CD4-positive, alpha-beta T cell (primary cell): Measurements from ENCODE around the gene KLK1. TPM values are rescaled to one million over a fixed set of nuclear protein-coding genes. Genes with fewer than 3 reads are reported as not detected.

ENCODE experiments used
- ATAC-seq: fragments of 200-7000 bp; cut with Tn5 transposase; one replicate; pipeline ENCODE4 v1.10.0; 2022; ENCODE audit warnings: mild to moderate bottlenecking; ENCODE audit not compliant: poor library complexity
- CTCF ChIA-PET: fragments of 350-600 bp; sonication (Branson Sonifier 250); formaldehyde crosslinking; loops from one replicate; lab custom pipeline; 2021; ENCODE audit warnings: antibody characterized with exemption, inconsistent platforms; lab: Charles Lee
- POLR2A ChIA-PET: fragments of 350-600 bp; sonication (Branson Sonifier 250); formaldehyde crosslinking; loops from one replicate; lab custom pipeline; 2021; ENCODE audit warnings: antibody characterized with exemption, inconsistent platforms; lab: Charles Lee
- DNase-seq, 14 experiments: peaks; one replicate each; pipeline ENCODE4 v3.0.0-alpha.2; 2013 to 2020; ENCODE audit warnings: mixed read lengths in 2 of 14
- H3K27ac ChIP-seq, 2 donors: one replicate each; pipeline versions ENCODE4 v1.5.1 to v1.7.0; 2013; ENCODE audit warnings: low read length in 2 of 2, low read depth in 1 of 2, mild to moderate bottlenecking in 1 of 2
- H3K27me3 ChIP-seq, 2 experiments: 1 replicate in 1 of 2; 2 replicates in 1 of 2; pipeline versions ENCODE4 v1.6.1 to v1.7.0; 2013; ENCODE audit warnings: low read length in 2 of 2, control low read depth in 1 of 2, mild to moderate bottlenecking in 1 of 2, moderate library complexity in 1 of 2; ENCODE audit not compliant: insufficient read depth in 2 of 2, control insufficient read depth in 1 of 2
- H3K36me3 ChIP-seq: one replicate; pipeline ENCODE4 v1.6.1; 2013; ENCODE audit warnings: low read length, control low read depth; ENCODE audit not compliant: insufficient read depth
- H3K4me1 ChIP-seq: one replicate; pipeline ENCODE4 v1.6.1; 2013; ENCODE audit warnings: low read length, control low read depth; ENCODE audit not compliant: insufficient read depth
- H3K4me3 ChIP-seq: one replicate; pipeline ENCODE4 v1.5.1; 2013; ENCODE audit warnings: mild to moderate bottlenecking, low read length, moderate library complexity
- H3K9me3 ChIP-seq, 2 experiments: 1 replicate in 1 of 2; 2 replicates in 1 of 2; pipeline versions ENCODE4 v1.6.1 to v1.7.0; 2013; ENCODE audit warnings: low read length in 2 of 2, mild to moderate bottlenecking in 2 of 2, control low read depth in 1 of 2, moderate library complexity in 1 of 2; ENCODE audit not compliant: control insufficient read depth in 1 of 2, insufficient read depth in 1 of 2
- H3K27ac Mint-ChIP-seq: one replicate; pipeline ENCODE4 v1.8.0; 2020; ENCODE audit warnings: mixed read lengths
- H3K27me3 Mint-ChIP-seq: one replicate; pipeline ENCODE4 v1.8.0; 2021; ENCODE audit warnings: mixed read lengths
- H3K36me3 Mint-ChIP-seq: one replicate; pipeline ENCODE4 v1.8.0; 2021; ENCODE audit warnings: low read depth, mixed read lengths
- H3K4me1 Mint-ChIP-seq: one replicate; pipeline ENCODE4 v1.8.0; 2021; ENCODE audit warnings: low read depth, mixed read lengths
- H3K4me3 Mint-ChIP-seq: one replicate; pipeline ENCODE4 v1.8.0; 2020; ENCODE audit warnings: mild to moderate bottlenecking, mixed read lengths
- H3K9me3 Mint-ChIP-seq: one replicate; pipeline ENCODE4 v1.8.0; 2020; ENCODE audit warnings: mixed read lengths
- intact Hi-C, 2 experiments: fragments of 100-400 bp; cut with DNase I in 1 of 2; cut with micrococcal nuclease in 1 of 2; formaldehyde crosslinking; loops; one replicate each; pipeline versions ENCODE4 v1.15.1 to v1.9.0; 2023 to 2025; cut with DNase I, micrococcal nuclease
- total RNA-seq, 174 experiments: library from RNA in 2 of 174; stranded (reverse) in 2 of 174; gene quantifications; one replicate each; pipeline ENCODE4 v1.2.3 and lab custom pipeline; 2021 to 2026
- TF ChIP-seq, protein P1 (sequence below): fragments of 200-600 bp; IDR thresholded peaks from one replicate; pipeline ENCODE4 v1.8.0; 2022; ENCODE audit warnings: antibody characterized with exemption, mild to moderate bottlenecking

Gene KLK1
- total RNA-seq, 2 experiments from 2014 or later = not detected

DNA sequence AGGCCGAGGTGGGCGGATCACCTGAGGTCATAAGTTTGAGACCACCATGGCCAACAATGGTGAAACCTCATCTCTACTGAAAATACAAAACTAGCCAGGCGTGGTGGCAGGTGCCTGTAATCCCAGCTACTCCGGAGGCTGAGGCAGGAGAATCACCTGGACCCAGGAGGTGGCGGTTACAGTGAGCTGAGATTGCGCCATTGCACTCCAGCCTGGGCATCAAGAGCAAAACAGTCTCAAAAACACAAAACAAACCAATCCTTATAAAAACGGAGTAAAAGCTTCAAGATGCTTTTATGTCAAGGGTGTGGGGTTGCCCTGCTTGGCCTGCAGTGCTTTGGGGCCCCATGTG, 26.2 kb downstream of the KLK1 start:
- Mint-ChIP-seq H3K4me1 (peaks cover 10% of the 10 kb centered on the region), H3K27ac (no peak overlapping the region), H3K27me3 (no peaks in the 10 kb centered on the region), H3K4me3 (no peak overlapping the region), H3K9me3 (no peaks in the 10 kb centered on the region), H3K36me3 (peaks cover 38% of the 10 kb centered on the region)
- ChIA-PET POLR2A (no interaction called here), CTCF (no interaction called here)
- H3K4me3 ChIP-seq = no peak overlapping the region
- H3K27me3 ChIP-seq = no peaks in the 10 kb centered on the region
- intact Hi-C loops = no loop called here
- TF ChIP-seq, protein P1, sequence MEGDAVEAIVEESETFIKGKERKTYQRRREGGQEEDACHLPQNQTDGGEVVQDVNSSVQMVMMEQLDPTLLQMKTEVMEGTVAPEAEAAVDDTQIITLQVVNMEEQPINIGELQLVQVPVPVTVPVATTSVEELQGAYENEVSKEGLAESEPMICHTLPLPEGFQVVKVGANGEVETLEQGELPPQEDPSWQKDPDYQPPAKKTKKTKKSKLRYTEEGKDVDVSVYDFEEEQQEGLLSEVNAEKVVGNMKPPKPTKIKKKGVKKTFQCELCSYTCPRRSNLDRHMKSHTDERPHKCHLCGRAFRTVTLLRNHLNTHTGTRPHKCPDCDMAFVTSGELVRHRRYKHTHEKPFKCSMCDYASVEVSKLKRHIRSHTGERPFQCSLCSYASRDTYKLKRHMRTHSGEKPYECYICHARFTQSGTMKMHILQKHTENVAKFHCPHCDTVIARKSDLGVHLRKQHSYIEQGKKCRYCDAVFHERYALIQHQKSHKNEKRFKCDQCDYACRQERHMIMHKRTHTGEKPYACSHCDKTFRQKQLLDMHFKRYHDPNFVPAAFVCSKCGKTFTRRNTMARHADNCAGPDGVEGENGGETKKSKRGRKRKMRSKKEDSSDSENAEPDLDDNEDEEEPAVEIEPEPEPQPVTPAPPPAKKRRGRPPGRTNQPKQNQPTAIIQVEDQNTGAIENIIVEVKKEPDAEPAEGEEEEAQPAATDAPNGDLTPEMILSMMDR = no peak
- H3K4me1 ChIP-seq = peaks cover 20% of the 10 kb centered on the region
- DNase-seq (no peak), ATAC-seq (no peak)
- peaks cover 33% of the 10 kb centered on the region for H3K36me3 ChIP-seq
- no peaks in the 10 kb centered on the region for H3K9me3 ChIP-seq
- no peak overlapping the region for H3K27ac ChIP-seq

- Mint-ChIP-seq H3K36me3 (peaks cover 35% of the 10 kb centered on the region), H3K27ac (no peak overlapping the region), H3K4me3 (no peak overlapping the region), H3K9me3 (no peaks in the 10 kb centered on the region), H3K27me3 (no peaks in the 10 kb centered on the region), H3K4me1 (peaks cover 10% of the 10 kb centered on the region)
- ATAC-seq = no peak
- no peak overlapping the region for H3K27ac ChIP-seq
- CTCF ChIA-PET = no interaction called here
- H3K27me3 ChIP-seq = no peaks in the 10 kb centered on the region
- POLR2A ChIA-PET = no interaction called here
- H3K9me3 ChIP-seq = no peaks in the 10 kb centered on the region
- no peak overlapping the region for H3K4me3 ChIP-seq
- H3K36me3 ChIP-seq = peaks cover 30% of the 10 kb centered on the region
- TF ChIP-seq, protein P1 = no peak
- DNase-seq = no peak
- peaks cover 15% of the 10 kb centered on the region for H3K4me1 ChIP-seq
- intact Hi-C loops = no loop called here
Measured at GRCh38 chr19:50796634-50797428, 26.8 kb downstream of the KLK1 start.

DNA sequence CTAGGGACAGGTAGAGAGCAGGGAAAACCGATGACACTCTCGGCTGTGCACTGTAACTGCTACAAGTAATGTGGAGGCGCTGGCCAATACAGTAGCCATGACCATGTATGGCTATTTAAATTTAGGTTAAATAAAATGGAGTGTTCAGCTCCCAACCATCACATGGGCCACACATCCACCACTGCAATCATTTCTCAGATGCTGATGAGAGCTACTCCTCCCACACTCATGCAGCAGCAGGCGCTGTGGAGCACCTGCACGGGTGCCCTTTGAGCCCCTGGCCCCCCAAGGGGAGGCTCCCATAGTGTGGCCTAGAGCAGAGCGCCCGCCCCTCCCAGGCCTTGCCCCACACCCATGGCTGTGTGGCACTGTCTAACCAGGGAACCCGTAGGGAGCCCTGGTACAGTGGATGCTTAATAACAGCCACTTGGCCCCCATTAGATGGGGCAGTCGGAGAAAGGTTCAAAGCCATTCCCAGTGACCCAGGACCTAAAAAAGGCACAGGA, 27.4 kb downstream of the KLK1 start:
- Histone ChIP-seq H3K27me3 (no peaks in the 10 kb centered on the region), H3K27ac (no peak overlapping the region), H3K9me3 (no peaks in the 10 kb centered on the region), H3K36me3 (peaks cover 28% of the 10 kb centered on the region), H3K4me1 (peaks cover 15% of the 10 kb centered on the region), H3K4me3 (no peak overlapping the region)
- H3K4me3 Mint-ChIP-seq = no peak overlapping the region
- H3K9me3 Mint-ChIP-seq = no peaks in the 10 kb centered on the region
- DNase-seq = no peak
- H3K4me1 Mint-ChIP-seq = peaks cover 9% of the 10 kb centered on the region
- H3K27ac Mint-ChIP-seq = no peak overlapping the region
- ChIA-PET CTCF (interaction anchor here (1.4 kb wide), 1 partner anchor 126 kb away, joined by 3 read pairs; no protein-coding TSS in a partner anchor), POLR2A (no interaction called here)
- ATAC-seq = peak; percentile 13
- intact Hi-C loops = no loop called here
- H3K36me3 Mint-ChIP-seq = peaks cover 30% of the 10 kb centered on the region
- TF ChIP-seq, protein P1 = no peak
- H3K27me3 Mint-ChIP-seq = no peaks in the 10 kb centered on the region
